Measurements from ENCODE around the gene MEGF11. TPM values are rescaled to one million over a fixed set of nuclear protein-coding genes. Genes with fewer than 3 reads are reported as not detected.

Gene MEGF11
- total RNA-seq = not detected
- long read RNA-seq, partial matches to known transcripts = 0 of 2 reads
- long read RNA-seq, other reads (novel, unspliced or antisense) = 2 of 2 reads

- no peak for DNase-seq (ENCODE audit: low spot score)
These were observed at the start of gene MEGF11 for GRCh38 chr15:66253418-66254088. Gene MEGF11 (minus strand): TSS chr15:66253750. CDS start chr15:66128403, 125,347 bp downstream.

- DNase-seq (ENCODE audit: low spot score) = no peak
These were observed 49.1 kb upstream of the MEGF11 start for GRCh38 chr15:66302489-66303278.

- no peak for DNase-seq (ENCODE audit: low spot score)
These were observed 45.3 kb upstream of the MEGF11 start for GRCh38 chr15:66298803-66299251.

GRCh38 chr15:66296186-66296585 lies 42.6 kb upstream of the MEGF11 start:
- DNase-seq (ENCODE audit: low spot score) = no peak

GRCh38 chr15:66294932-66295235 lies 41.3 kb upstream of the MEGF11 start:
- no peak for DNase-seq (ENCODE audit: low spot score)

GRCh38 chr15:66294157-66294931 lies 40.8 kb upstream of the MEGF11 start:
- no peak for DNase-seq (ENCODE audit: low spot score)

- DNase-seq (ENCODE audit: low spot score) = no peak
These were observed 40.0 kb upstream of the MEGF11 start, which contains the start of gene DIS3L for GRCh38 chr15:66293419-66294156. Gene DIS3L (plus strand): TSS chr15:66293568. CDS start chr15:66293597, 29 bp downstream.

- DNase-seq (ENCODE audit: low spot score) = no peak
These were observed 39.2 kb upstream of the MEGF11 start for GRCh38 chr15:66292571-66293418.

GRCh38 chr15:66291816-66292570 lies 38.4 kb upstream of the MEGF11 start:
- peak; percentile 6 for DNase-seq (ENCODE audit: low spot score)

- no peak for DNase-seq (ENCODE audit: low spot score)
These were observed 37.0 kb upstream of the MEGF11 start for GRCh38 chr15:66290518-66290917.

GRCh38 chr15:66290007-66290406 lies 36.5 kb upstream of the MEGF11 start:
- no peak for DNase-seq (ENCODE audit: low spot score)

- peak; percentile 8 for DNase-seq (ENCODE audit: low spot score)
These were observed 35.1 kb upstream of the MEGF11 start for GRCh38 chr15:66288551-66289185.

GRCh38 chr15:66288093-66288492 lies 34.5 kb upstream of the MEGF11 start:
- DNase-seq (ENCODE audit: low spot score) = no peak

GRCh38 chr15:66287461-66288057 lies 34.0 kb upstream of the MEGF11 start:
- no peak for DNase-seq (ENCODE audit: low spot score)

GRCh38 chr15:66285533-66286280 lies 32.2 kb upstream of the MEGF11 start:
- DNase-seq (ENCODE audit: low spot score) = no peak

- no peak for DNase-seq (ENCODE audit: low spot score)
These were observed 30.7 kb upstream of the MEGF11 start for GRCh38 chr15:66284271-66284670.

- DNase-seq (ENCODE audit: low spot score) = no peak
These were observed 25.1 kb upstream of the MEGF11 start for GRCh38 chr15:66278671-66279070.

- no peak for DNase-seq (ENCODE audit: low spot score)
These were observed 24.5 kb upstream of the MEGF11 start for GRCh38 chr15:66278056-66278455.

Data from mesenteric fat pad (tissue), 1 donor.